ENCODE results near the gene BMERB1. TPM values are rescaled to one million over a fixed set of nuclear protein-coding genes. Genes with fewer than 3 reads are reported as not detected.
A peak's percentile ranks its signal among the peaks of the same experiment; 100 is the strongest.
"Not testable (repeated sequence)": the region's sequence is repeated elsewhere in the genome, so short reads cannot be mapped to it uniquely, and the experiment has no call there.

The BMERB1 gene
- total RNA-seq: 10 to 100 TPM; 13.1 to 13.6 TPM
- 4.8 TPM for polyA plus RNA-seq

GRCh38 chr16:15434425-15435215, at the start of gene BMERB1:
TSS of gene BMERB1 (plus strand) at chr16:15434588. CDS start at chr16:15434654, 66 bp downstream.
- Mint-ChIP-seq H3K4me1 (peaks cover 13 to 18% (median 17%) of the 10 kb centered on the region in 3 donors), H3K4me3 (peak within 1 kb of the TSS; percentile 75 to 90 (median 79))
- peak within 1 kb of the TSS; percentile 37 for H3K4me3 ChIP-seq (ENCODE audit: low read length)

GRCh38 chr16:15388060-15388459, 46.3 kb upstream of the BMERB1 start:
- H3K4me3 Mint-ChIP-seq; H3K36me3 Mint-ChIP-seq; H3K9me3 ChIP-seq (ENCODE audit: low read length); H3K27ac Mint-ChIP-seq; H3K4me1 Mint-ChIP-seq; H3K36me3 ChIP-seq (ENCODE audit: insufficient read depth, low read length); CTCF ChIA-PET; POLR2A ChIA-PET; H3K4me1 ChIP-seq (ENCODE audit: insufficient read depth, low read length); H3K27me3 ChIP-seq (ENCODE audit: insufficient read depth, low read length, poor library complexity, severe bottlenecking); H3K27me3 Mint-ChIP-seq; H3K4me3 ChIP-seq (ENCODE audit: low read length); DNase-seq; H3K9me3 Mint-ChIP-seq; H3K27ac ChIP-seq (ENCODE audit: low read depth, low read length): not testable (repeated sequence)

More at GRCh38 chr16:15434425-15435215, at the start of gene BMERB1:
- DNase-seq: peak; percentile 15 to 50 (median 20)
- H3K9me3 ChIP-seq (ENCODE audit: low read length): no peaks in the 10 kb centered on the region
- CTCF ChIA-PET: no interaction called here
- H3K27ac ChIP-seq (ENCODE audit: low read depth, low read length): no peak within 1 kb of the TSS
- peaks cover 7% of the 10 kb centered on the region for H3K4me1 ChIP-seq (ENCODE audit: insufficient read depth, low read length)
- Mint-ChIP-seq H3K27me3 (peaks cover 16 to 35% of the 10 kb centered on the region in 2 donors), H3K9me3 (peaks cover 0 to 2% (median 0%) of the 10 kb centered on the region in 5 donors), H3K27ac (peak within 1 kb of the TSS in 5 of 8 donors; percentile 1 to 85 (median 57)), H3K36me3 (no peaks in the 10 kb centered on the region)
- H3K27me3 ChIP-seq (ENCODE audit: insufficient read depth, low read length, poor library complexity, severe bottlenecking): no peaks in the 10 kb centered on the region
- POLR2A ChIA-PET: no interaction called here
- H3K36me3 ChIP-seq (ENCODE audit: insufficient read depth, low read length): no peaks in the 10 kb centered on the region

- H3K27ac Mint-ChIP-seq: peak overlapping the region in 7 of 8 donors; percentile 15 to 63 (median 45)
- H3K36me3 ChIP-seq (ENCODE audit: insufficient read depth, low read length); H3K27ac ChIP-seq (ENCODE audit: low read depth, low read length); POLR2A ChIA-PET; CTCF ChIA-PET; H3K4me3 ChIP-seq (ENCODE audit: low read length); H3K4me1 Mint-ChIP-seq; H3K9me3 ChIP-seq (ENCODE audit: low read length); H3K27me3 ChIP-seq (ENCODE audit: insufficient read depth, low read length, poor library complexity, severe bottlenecking); H3K4me3 Mint-ChIP-seq; H3K9me3 Mint-ChIP-seq; H3K4me1 ChIP-seq (ENCODE audit: insufficient read depth, low read length); H3K36me3 Mint-ChIP-seq: not testable (repeated sequence)
- peaks cover 11 to 12% of the 10 kb centered on the region in 2 donors for H3K27me3 Mint-ChIP-seq
- DNase-seq: peak in 1 of 5 donors; percentile 34
These were observed 44.5 kb upstream of the BMERB1 start for GRCh38 chr16:15389916-15390315.

- H3K27me3 Mint-ChIP-seq: peaks cover 18 to 26% of the 10 kb centered on the region in 2 donors
- DNase-seq; POLR2A ChIA-PET; H3K36me3 Mint-ChIP-seq; H3K4me1 Mint-ChIP-seq; H3K27ac Mint-ChIP-seq; H3K36me3 ChIP-seq (ENCODE audit: insufficient read depth, low read length); H3K4me3 Mint-ChIP-seq; H3K4me1 ChIP-seq (ENCODE audit: insufficient read depth, low read length); H3K27me3 ChIP-seq (ENCODE audit: insufficient read depth, low read length, poor library complexity, severe bottlenecking); H3K9me3 Mint-ChIP-seq; H3K9me3 ChIP-seq (ENCODE audit: low read length); CTCF ChIA-PET; H3K4me3 ChIP-seq (ENCODE audit: low read length); H3K27ac ChIP-seq (ENCODE audit: low read depth, low read length): not testable (repeated sequence)
These were observed 41.4 kb upstream of the BMERB1 start for GRCh38 chr16:15393025-15393424.

- H3K9me3 Mint-ChIP-seq; H3K36me3 Mint-ChIP-seq; H3K9me3 ChIP-seq (ENCODE audit: low read length); DNase-seq; POLR2A ChIA-PET; H3K27me3 ChIP-seq (ENCODE audit: insufficient read depth, low read length, poor library complexity, severe bottlenecking); H3K27ac Mint-ChIP-seq; CTCF ChIA-PET; H3K36me3 ChIP-seq (ENCODE audit: insufficient read depth, low read length); H3K27ac ChIP-seq (ENCODE audit: low read depth, low read length); H3K4me1 Mint-ChIP-seq; H3K4me3 ChIP-seq (ENCODE audit: low read length); H3K4me1 ChIP-seq (ENCODE audit: insufficient read depth, low read length): not testable (repeated sequence)
- H3K4me3 Mint-ChIP-seq: peak within 1 kb of the TSS in 5 of 7 donors; percentile 6 to 39 (median 24)
- H3K27me3 Mint-ChIP-seq: peaks cover 25 to 29% of the 10 kb centered on the region in 2 donors
These were observed 38.5 kb upstream of the BMERB1 start, which contains the start of gene MPV17L for GRCh38 chr16:15395631-15396508. TSS of gene MPV17L (plus strand) at chr16:15395754. CDS start at chr16:15395898, 144 bp downstream.

- H3K27ac Mint-ChIP-seq; DNase-seq; H3K4me3 ChIP-seq (ENCODE audit: low read length); H3K4me1 Mint-ChIP-seq; H3K27me3 ChIP-seq (ENCODE audit: insufficient read depth, low read length, poor library complexity, severe bottlenecking); H3K36me3 ChIP-seq (ENCODE audit: insufficient read depth, low read length); H3K4me1 ChIP-seq (ENCODE audit: insufficient read depth, low read length); H3K27ac ChIP-seq (ENCODE audit: low read depth, low read length); POLR2A ChIA-PET; H3K9me3 Mint-ChIP-seq; CTCF ChIA-PET; H3K9me3 ChIP-seq (ENCODE audit: low read length); H3K36me3 Mint-ChIP-seq: not testable (repeated sequence)
- Mint-ChIP-seq H3K4me3 (peak overlapping the region in 2 of 7 donors; percentile 6 to 19), H3K27me3 (peaks cover 22 to 26% of the 10 kb centered on the region in 2 donors)
These were observed 37.9 kb upstream of the BMERB1 start for GRCh38 chr16:15396509-15396829.

GRCh38 chr16:15396948-15397594, 37.3 kb upstream of the BMERB1 start:
- Histone ChIP-seq H3K9me3 (ENCODE audit: low read length) (no peaks in the 10 kb centered on the region), H3K4me3 (ENCODE audit: low read length) (no peak overlapping the region), H3K27me3 (ENCODE audit: insufficient read depth, low read length, poor library complexity, severe bottlenecking) (no peaks in the 10 kb centered on the region), H3K27ac (ENCODE audit: low read depth, low read length) (no peak overlapping the region), H3K36me3 (ENCODE audit: insufficient read depth, low read length) (no peaks in the 10 kb centered on the region), H3K4me1 (ENCODE audit: insufficient read depth, low read length) (no peaks in the 10 kb centered on the region)
- Mint-ChIP-seq H3K9me3 (peaks cover 0 to 3% (median 0%) of the 10 kb centered on the region in 5 donors), H3K4me3 (no peak overlapping the region), H3K4me1 (peaks cover 0 to 1% (median 0%) of the 10 kb centered on the region in 3 donors), H3K27ac (peak overlapping the region in 2 of 8 donors; percentile 6 to 56), H3K27me3 (peaks cover 18 to 23% of the 10 kb centered on the region in 2 donors), H3K36me3 (no peaks in the 10 kb centered on the region)
- ChIA-PET CTCF (no interaction called here), POLR2A (no interaction called here)
- no peak for DNase-seq
